ENCODE results near the gene HEMGN.

HEMGN gene, protein sequence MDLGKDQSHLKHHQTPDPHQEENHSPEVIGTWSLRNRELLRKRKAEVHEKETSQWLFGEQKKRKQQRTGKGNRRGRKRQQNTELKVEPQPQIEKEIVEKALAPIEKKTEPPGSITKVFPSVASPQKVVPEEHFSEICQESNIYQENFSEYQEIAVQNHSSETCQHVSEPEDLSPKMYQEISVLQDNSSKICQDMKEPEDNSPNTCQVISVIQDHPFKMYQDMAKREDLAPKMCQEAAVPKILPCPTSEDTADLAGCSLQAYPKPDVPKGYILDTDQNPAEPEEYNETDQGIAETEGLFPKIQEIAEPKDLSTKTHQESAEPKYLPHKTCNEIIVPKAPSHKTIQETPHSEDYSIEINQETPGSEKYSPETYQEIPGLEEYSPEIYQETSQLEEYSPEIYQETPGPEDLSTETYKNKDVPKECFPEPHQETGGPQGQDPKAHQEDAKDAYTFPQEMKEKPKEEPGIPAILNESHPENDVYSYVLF

GRCh38 chr9:97938081-97938644 lies at the start of gene HEMGN:
TSS of gene HEMGN (minus strand) at chr9:97938172. CDS start at chr9:97938136, 36 bp downstream.
- H3K9ac ChIP-seq = no peak within 1 kb of the TSS
- H3K27me3 ChIP-seq = no peaks in the 10 kb centered on the region
- no peaks in the 10 kb centered on the region for H3K9me3 ChIP-seq
- no peak within 1 kb of the TSS for H3K27ac ChIP-seq
- H3K4me2 ChIP-seq = peak within 1 kb of the TSS; percentile 54
- no peak within 1 kb of the TSS for H3K4me3 ChIP-seq
- H3K4me1 ChIP-seq = peaks cover 12% of the 10 kb centered on the region
- TF ChIP-seq Cebpa-rat (IDR thresholded peaks at IDR 0.05) = no peak
- no peaks in the 10 kb centered on the region for H3K36me3 ChIP-seq
- no peaks in the 10 kb centered on the region for H4K20me1 ChIP-seq

- peaks cover 4% of the 10 kb centered on the region; the same call in 1 of the 2 replicates for H3K36me3 ChIP-seq
- H3K27me3 ChIP-seq = no peaks in the 10 kb centered on the region
- H3K4me2 ChIP-seq = peak overlapping the region; percentile 95
- no peak for TF ChIP-seq Cebpa-rat (IDR thresholded peaks at IDR 0.05)
- H3K27ac ChIP-seq = no peak overlapping the region
- no peaks in the 10 kb centered on the region for H3K9me3 ChIP-seq
- H4K20me1 ChIP-seq = peaks cover 64% of the 10 kb centered on the region
- H3K9ac ChIP-seq = no peak overlapping the region
- H3K4me1 ChIP-seq = peaks cover 77% of the 10 kb centered on the region
- H3K4me3 ChIP-seq = no peak overlapping the region
Measured at GRCh38 chr9:97987487-97987886, 49.5 kb upstream of the HEMGN start.

DNA sequence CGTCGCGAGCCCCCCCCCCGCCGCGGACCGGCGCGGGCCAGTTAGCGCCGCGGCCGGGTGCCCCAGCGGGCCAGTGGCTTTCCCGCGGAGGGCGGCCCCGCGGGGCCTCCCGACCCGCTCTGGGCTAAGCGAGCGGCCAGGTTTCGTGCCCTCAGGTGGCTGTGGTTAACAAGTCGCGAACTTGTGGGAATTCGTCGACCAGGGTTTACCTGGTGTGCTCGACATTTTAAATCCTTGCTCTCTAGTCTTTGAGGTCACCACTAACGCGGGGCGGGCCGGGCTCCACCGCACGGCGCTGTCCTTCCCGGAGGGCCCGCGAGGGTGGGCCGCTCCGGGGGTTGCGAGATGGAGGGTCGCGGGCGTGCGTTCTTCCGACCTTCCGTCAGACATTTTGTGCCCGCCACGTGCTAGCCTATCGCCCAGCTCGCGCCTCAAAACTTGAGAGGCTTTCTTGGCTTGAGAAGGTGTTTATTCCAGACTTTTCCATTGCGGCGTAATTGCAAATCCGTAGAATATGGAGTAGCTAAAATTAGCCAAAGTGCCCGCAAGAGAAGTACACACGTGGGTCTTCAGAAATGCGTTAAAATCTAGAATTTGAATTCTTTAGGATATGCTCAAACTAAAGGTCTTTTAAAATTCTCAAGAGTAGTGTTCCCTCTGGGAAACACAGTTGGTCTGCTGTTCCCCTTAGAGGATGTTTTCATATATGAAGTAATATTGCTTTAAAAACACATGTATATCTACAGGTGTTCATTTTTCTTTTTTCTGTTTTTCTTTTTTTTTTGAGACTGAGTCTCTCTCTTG lies 47.3 kb upstream of the HEMGN start:
- Histone ChIP-seq H3K9ac (peak overlapping the region; percentile 100), H3K27me3 (no peaks in the 10 kb centered on the region), H3K4me2 (peak overlapping the region; percentile 95), H3K36me3 (no peaks in the 10 kb centered on the region; the same call in 1 of the 2 replicates), H4K20me1 (peaks cover 41% of the 10 kb centered on the region), H3K4me3 (peak overlapping the region; percentile 96), H3K4me1 (peaks cover 71% of the 10 kb centered on the region), H3K9me3 (no peaks in the 10 kb centered on the region), H3K27ac (peak overlapping the region; percentile 100)
- TF ChIP-seq Cebpa-rat (IDR thresholded peaks at IDR 0.05) = no peak

DNA sequence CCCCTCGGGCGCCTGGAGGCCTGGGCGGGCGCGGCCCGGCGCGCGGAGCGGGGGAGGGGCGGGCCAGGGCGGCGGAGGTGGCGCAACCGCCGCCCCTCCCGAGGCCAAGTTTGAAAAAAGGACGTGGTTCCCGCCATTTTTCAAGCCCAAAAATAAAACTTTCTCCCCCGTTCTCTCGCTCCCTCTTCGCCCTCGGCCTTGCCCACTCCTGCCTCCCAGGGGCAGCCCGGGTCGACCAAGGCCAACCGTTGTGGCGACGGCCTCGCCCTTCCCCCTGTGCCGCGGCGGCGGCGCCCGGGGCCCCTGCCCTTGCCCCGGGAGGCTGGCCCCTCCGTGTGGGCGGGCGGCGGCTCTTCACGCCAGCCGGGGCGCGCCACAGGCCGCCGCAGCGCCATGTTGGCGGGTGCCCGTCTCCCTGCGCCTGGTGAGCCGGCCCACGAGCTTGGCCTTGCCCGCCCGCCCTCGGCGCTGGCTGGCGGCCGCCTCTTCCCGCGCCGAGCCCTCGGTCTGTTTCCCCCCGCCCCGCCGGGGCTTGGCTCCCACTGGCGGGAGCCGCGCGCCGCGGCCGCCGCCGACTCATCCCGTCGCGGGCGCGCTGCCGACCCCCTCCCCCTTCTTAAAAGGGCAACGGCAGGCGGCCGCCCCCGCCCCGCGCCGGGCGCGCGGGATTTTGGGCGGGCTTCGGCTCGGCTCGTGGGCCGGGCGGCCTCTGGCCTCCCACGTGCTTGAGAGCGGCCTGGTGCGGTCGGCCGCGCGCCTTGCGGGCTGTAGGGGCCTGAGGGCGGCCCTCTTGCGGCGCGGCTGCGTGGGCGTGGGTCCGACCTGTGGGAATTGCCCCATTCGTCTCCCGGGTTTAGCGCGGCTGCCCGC lies 46.5 kb upstream of the HEMGN start:
- peak overlapping the region; percentile 96 for H3K4me3 ChIP-seq
- peaks cover 33% of the 10 kb centered on the region for H4K20me1 ChIP-seq
- H3K4me2 ChIP-seq = peak overlapping the region; percentile 95
- H3K27ac ChIP-seq = peak overlapping the region; percentile 100
- peak overlapping the region; percentile 100 for H3K9ac ChIP-seq
- H3K27me3 ChIP-seq = no peaks in the 10 kb centered on the region
- peaks cover 66% of the 10 kb centered on the region for H3K4me1 ChIP-seq
- peak; percentile 88 for TF ChIP-seq Cebpa-rat (IDR thresholded peaks at IDR 0.05)
- H3K9me3 ChIP-seq = no peaks in the 10 kb centered on the region
- no peaks in the 10 kb centered on the region for H3K36me3 ChIP-seq

DNA sequence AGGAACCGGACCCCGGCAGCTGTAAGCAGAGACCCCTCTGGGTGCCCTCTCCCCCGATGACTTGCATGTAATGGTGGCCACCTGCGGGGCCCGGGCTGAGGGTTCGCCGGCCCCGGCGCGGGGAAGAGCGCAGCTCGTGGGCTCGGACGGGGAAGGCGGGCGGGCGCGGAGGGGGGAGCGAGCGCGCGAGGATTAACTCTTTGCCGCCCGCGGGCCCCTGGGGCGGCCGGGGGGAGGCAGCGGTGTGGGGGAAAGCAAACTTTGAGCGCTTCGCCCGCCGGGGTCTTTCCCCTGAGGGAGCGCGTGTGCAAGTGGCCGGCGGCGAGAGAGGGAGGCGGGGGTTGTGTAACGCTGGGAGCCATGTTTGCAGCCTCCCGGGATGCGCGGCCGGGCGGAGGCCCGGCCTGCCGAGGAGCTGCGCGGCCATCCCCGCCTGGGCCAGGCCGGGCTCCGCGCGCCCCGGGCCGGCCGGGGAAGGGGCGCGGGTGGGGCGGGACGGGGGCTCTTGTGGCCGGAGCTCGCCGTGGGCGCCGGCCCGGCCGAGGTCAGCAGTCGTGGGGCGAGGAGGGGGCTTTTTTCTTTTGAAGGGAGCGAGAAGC lies 45.7 kb upstream of the HEMGN start:
- no peaks in the 10 kb centered on the region for H3K27me3 ChIP-seq
- H3K9ac ChIP-seq = peak overlapping the region; percentile 100
- H4K20me1 ChIP-seq = peaks cover 26% of the 10 kb centered on the region
- H3K4me1 ChIP-seq = peaks cover 58% of the 10 kb centered on the region
- H3K27ac ChIP-seq = peak overlapping the region; percentile 100
- peak overlapping the region; percentile 95 for H3K4me2 ChIP-seq
- no peaks in the 10 kb centered on the region for H3K36me3 ChIP-seq
- H3K9me3 ChIP-seq = no peaks in the 10 kb centered on the region
- peak overlapping the region; percentile 96 for H3K4me3 ChIP-seq
- no peak for TF ChIP-seq Cebpa-rat (IDR thresholded peaks at IDR 0.05)

DNA sequence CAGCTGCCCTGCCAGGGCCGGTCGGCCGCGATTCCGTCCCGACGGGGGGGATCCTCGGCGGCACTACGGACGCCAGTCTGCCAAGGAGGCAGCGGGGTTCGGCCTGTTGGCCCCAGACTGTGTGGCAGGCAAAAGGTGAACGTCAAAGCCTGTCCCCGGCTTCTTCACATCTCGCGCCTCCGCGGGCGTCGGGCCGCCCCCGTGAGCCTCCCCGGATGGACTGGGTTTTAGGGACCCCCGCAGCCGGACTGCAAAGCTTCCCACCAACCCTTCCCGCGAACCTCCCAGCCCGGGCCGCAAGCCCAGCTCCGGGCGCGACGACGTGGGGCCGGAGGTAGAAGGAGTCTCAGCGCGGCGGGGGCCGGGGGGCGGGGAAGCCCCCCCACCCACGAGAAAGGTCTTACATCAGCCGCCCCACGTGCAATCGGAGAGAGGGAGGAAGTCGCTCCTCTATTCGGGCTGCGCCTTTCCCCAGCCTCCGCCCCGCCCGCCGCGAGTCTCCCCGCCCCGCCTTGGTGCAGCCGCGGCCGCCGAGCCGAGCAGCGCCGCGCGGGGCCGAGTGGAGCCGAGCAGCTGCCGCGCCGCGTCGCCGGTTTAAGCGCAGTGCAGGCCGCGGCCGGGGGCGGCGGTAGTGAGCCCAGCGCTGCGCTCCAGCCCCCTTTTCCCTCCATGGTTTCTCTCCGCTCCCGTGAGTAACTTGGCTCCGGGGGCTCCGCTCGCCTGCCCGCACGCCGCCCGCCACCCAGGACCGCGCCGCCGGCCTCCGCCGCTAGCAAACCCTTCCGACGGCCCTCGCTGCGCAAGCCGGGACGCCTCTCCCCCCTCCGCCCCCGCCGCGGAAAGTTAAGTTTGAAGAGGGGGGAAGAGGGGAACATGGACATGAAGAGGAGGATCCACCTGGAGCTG lies 45.0 kb upstream of the HEMGN start, which contains the start of gene ANP32B:
TSS of gene ANP32B (plus strand) at position 659 of the 906 bp plus-strand sequence. CDS start at position 874, 215 bp downstream.
- Histone ChIP-seq H3K4me3 (peak within 1 kb of the TSS; percentile 96), H3K27me3 (no peaks in the 10 kb centered on the region), H3K36me3 (no peaks in the 10 kb centered on the region), H3K27ac (peak within 1 kb of the TSS; percentile 100), H3K4me1 (peaks cover 51% of the 10 kb centered on the region), H3K4me2 (peak within 1 kb of the TSS; percentile 96), H3K9me3 (no peaks in the 10 kb centered on the region), H3K9ac (peak within 1 kb of the TSS; percentile 100), H4K20me1 (peaks cover 18% of the 10 kb centered on the region; the same call in 1 of the 2 replicates)
- no peak for TF ChIP-seq Cebpa-rat (IDR thresholded peaks at IDR 0.05)

DNA sequence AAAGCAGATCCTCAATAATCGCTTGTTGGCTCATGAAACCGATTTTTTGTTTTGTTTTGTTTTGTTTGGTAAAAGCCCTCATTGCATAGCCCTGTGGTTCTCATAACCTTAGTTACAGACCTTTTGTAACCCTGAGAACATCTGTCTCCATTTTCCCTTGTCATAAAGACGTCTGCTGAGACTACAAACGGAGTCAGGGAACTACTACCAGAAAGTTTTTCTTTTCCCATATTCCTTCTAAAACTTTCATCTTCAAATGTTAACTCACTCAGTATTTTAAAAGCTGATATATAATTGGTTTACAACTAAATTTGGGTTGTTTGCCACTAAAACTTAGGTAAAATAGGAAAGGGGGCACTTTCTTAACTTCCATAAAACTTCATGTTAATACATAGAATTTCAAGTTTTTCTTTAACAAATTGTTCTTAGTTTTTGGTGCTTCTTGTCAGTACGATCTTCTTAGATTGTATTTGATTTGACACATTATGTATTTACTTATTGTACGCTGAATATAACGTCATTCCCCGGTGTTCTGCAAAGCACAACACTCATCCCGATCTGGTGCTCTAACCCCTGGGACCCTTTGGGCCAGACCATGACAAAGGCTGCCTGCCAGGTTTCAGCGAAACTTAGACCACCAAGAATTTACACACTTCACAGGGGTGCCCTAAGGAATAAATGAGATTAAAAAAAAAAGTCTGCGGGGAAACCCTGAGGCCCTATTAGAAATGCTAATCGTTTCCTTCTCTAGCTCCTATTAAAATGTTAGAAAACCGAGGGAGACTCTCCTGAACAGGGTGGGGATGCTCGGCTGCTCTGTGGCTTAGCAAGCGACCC lies 44.1 kb upstream of the HEMGN start:
- peaks cover 42% of the 10 kb centered on the region for H3K4me1 ChIP-seq
- peak overlapping the region; percentile 96 for H3K4me2 ChIP-seq
- peaks cover 10% of the 10 kb centered on the region; the same call in 1 of the 2 replicates for H4K20me1 ChIP-seq
- H3K4me3 ChIP-seq = peak overlapping the region; percentile 96
- H3K9me3 ChIP-seq = no peaks in the 10 kb centered on the region
- H3K27ac ChIP-seq = peak overlapping the region; percentile 100
- no peaks in the 10 kb centered on the region for H3K27me3 ChIP-seq
- no peaks in the 10 kb centered on the region for H3K36me3 ChIP-seq
- no peak for TF ChIP-seq Cebpa-rat (IDR thresholded peaks at IDR 0.05)
- peak overlapping the region; percentile 100 for H3K9ac ChIP-seq
